ENCODE measurements around the gene ITGAD.

GRCh38 chr16:31344712-31345111 lies 48.4 kb upstream of the ITGAD start:
- TF ChIP-seq CTCF (IDR thresholded peaks at IDR 0.05; ENCODE audit: insufficient read depth, low read depth, low read length): no peak
- no peak for TF ChIP-seq EZH2 (IDR thresholded peaks at IDR 0.05; ENCODE audit: insufficient read depth, low read length)

All from astrocyte (in vitro differentiated cells and primary cell).